ENCODE results near the gene FBXO47. TPM values are rescaled to one million over a fixed set of nuclear protein-coding genes. Genes with fewer than 3 reads are reported as not detected.

Gene FBXO47
- total RNA-seq, 1 donor from 2014 or later = not detected

DNA sequence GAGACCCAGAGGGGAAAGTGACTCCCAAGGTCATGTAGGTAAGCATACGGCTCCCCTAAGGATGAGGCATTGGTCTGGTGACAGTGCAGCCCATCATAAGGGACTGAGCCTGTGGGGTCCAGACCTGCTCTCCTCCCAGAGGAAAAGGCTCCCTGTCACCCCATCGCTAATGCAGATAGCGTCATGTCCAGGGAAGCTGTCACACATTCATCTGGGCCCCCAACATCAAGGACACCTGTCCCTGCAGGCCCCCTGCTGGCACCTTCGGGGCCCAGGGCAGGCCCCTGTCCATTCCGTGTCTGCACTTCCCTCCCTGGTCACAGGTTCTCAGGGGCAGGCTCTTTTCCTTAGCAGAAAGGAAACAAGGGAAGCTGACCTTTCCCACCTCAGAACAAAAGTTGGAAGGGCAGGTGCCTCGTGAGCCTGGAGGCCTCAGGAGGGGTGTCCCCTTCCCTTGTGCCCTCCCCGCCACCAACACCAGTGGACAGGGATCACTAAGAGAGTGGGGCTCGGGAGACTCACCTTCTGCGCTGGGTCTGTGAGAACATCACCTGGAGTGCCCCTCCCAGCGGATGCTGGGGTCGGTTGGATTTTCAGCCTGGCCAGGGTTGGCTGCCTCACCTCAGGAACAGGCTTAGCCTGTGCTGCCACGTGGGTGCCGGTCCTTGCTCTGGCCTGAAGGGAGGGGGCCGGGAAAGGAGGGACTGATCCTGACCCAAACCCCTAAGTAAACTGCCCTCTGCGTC lies 59.1 kb downstream of the FBXO47 start:
- no peak for DNase-seq (ENCODE audit: low read depth)
- H3K4me3 ChIP-seq (ENCODE audit: low read depth, low read length) = no peak overlapping the region
- peak; percentile 22 for TF ChIP-seq CTCF (conservative IDR thresholded peaks at IDR 0.05; ENCODE audit: low read depth, low read length)

DNA sequence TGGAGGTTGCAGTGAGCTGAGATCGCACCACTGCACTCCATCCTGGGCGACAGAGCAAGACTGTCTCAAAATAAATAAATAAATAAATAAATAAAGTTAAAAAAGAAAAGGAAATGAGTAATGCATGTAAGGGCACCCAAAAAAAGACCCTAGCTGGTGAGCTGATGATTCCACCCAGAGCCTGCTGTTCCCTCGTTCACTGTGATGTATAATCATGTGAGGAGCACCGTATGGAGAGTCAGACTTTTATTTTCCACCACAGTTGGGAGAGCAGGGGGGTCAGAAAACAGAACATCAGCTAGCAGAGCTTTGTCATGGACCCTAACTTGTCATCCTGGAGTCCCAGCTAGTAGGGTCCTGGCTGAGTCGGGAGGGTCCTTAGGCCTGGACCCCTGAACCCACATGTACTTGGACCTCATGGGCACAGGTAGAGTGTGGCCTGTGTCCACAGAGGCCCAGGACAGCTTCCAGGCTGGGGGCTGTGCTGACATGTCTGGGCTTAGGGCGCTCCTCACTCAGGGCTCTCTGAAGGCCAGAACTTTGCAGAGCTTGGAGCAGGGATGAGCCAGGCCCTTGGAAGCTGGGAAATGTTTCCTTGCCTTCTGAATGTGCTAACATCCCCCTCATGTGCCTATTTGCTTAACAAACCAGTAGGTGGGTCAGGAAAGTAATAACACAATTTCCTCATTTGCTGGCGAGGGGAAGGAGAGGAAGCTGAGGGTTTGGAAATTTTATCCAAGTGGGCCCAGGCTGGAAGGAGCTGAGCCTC lies 60.6 kb downstream of the FBXO47 start:
- no peak for DNase-seq (ENCODE audit: low read depth)
- H3K4me3 ChIP-seq (ENCODE audit: low read depth, low read length) = no peak overlapping the region
- TF ChIP-seq CTCF (conservative IDR thresholded peaks at IDR 0.05; ENCODE audit: low read depth, low read length) = no peak

DNA sequence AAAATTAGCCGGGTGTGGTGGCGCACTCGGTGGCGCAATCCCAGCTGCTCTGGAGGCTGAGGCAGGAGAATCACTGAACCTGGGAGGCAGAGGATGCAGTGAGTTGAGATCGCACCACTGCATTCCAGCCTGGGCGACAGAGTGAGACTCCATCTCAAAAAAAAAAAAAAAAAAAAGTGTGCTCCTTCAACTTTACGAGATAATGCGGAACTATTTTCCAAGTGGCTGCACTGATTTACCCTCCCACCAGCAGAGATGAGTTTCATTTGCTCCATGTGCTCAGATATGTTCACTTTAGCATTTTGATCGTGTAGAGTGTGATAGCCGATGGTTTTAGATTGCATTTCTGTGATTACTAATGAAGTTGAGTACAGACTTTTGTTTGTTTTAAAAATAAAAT lies 61.8 kb downstream of the FBXO47 start:
- DNase-seq (ENCODE audit: low read depth) = no peak
- TF ChIP-seq CTCF (conservative IDR thresholded peaks at IDR 0.05; ENCODE audit: low read depth, low read length) = no peak
- H3K4me3 ChIP-seq (ENCODE audit: low read depth, low read length) = no peak overlapping the region

DNA sequence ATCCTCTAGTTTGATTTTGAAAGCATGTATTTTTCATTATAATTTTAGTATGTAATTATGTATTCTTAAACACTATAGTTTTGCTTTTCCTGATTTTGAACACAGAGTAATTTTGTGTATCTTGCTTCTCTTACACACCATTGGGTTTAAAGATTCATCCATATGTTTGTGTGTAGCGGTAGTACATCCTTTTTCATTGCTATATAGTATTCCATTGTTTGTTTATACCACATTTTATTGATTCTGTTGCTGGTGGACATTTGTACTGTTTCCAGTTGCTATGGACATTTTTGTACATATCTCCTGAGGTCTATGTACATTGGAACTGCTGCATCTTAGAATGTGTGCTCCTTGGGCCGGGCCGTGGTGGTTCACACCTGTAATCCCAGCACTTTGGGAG lies 62.3 kb downstream of the FBXO47 start:
- H3K4me3 ChIP-seq (ENCODE audit: low read depth, low read length) = no peak overlapping the region
- TF ChIP-seq CTCF (conservative IDR thresholded peaks at IDR 0.05; ENCODE audit: low read depth, low read length) = no peak
- DNase-seq (ENCODE audit: low read depth) = no peak

DNA sequence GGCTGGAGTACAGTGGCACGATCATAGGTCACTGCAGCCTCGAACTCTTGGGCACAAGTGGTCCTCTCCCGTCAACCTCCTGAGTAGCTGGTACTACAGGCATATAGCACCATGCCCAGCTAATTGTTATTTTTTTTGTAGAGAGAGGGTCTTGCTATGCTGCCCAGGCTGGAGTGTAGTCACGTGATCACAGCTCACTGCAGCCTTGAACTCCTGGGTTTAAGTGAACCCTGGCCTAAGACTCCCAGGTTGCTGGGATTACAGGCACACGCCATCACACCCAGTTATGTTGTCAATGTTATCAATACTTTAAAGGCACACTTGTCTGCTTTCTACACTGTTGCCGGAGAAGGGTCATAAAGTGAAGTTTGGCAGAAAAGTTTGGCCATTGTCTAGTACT lies 63.8 kb downstream of the FBXO47 start:
- H3K4me3 ChIP-seq (ENCODE audit: low read depth, low read length) = no peak overlapping the region
- TF ChIP-seq CTCF (conservative IDR thresholded peaks at IDR 0.05; ENCODE audit: low read depth, low read length) = no peak
- no peak for DNase-seq (ENCODE audit: low read depth)

DNA sequence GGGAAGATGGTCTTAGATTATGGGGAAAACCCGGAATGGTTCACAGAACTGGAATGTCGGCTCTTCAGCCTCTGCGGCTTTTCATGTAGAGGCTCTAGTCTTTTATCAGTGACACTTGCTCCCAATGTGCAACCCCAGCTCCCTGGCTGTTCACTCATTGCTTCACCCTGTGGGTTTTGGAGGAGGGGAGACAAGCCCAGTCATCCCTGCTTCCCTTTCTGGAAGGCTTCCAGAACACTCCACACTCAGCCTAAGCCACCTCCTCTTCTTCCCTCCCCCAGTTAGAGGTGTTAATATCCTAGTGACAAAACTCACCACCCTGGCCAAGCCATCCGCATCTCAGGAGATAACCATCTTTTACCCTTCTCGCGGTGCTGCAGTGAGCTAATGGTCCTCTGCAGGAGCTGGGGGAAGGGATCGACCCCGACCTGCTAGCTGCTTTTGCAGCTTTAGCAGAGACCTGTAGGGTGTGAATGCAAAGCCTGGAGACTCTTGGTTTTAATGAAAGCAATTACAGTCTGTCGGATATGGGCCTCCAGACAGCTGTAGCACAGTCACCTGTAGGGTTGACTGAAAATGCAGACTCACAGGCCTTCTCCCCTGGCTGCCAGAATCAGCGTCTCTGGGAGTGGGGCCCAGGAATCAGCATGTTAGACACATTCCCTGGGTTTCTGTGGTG lies 66.1 kb downstream of the FBXO47 start:
- no peak overlapping the region for H3K4me3 ChIP-seq (ENCODE audit: low read depth, low read length)
- DNase-seq (ENCODE audit: low read depth) = peak; percentile 90
- no peak for TF ChIP-seq CTCF (conservative IDR thresholded peaks at IDR 0.05; ENCODE audit: low read depth, low read length)
